Muscle of leg (tissue), 11 donors: ENCODE data around the gene NPEPL1. TPM values are rescaled to one million over a fixed set of nuclear protein-coding genes. Genes with fewer than 3 reads are reported as not detected.
A peak's percentile ranks its signal among the peaks of the same experiment; 100 is the strongest.

Source experiments
- DNase-seq: peaks from one replicate; pipeline ENCODE4 v3.0.0; 2013
- H3K27ac ChIP-seq: one replicate; pipeline ENCODE4 v1.5.1; 2013; ENCODE audit warnings: mild to moderate bottlenecking, low read length, control low read depth
- H3K27me3 ChIP-seq: one replicate; pipeline ENCODE4 v1.6.1; 2013; ENCODE audit warnings: low read length; ENCODE audit not compliant: control insufficient read depth, insufficient read depth
- H3K36me3 ChIP-seq: one replicate; pipeline ENCODE4 v1.6.1; 2013; ENCODE audit warnings: low read length; ENCODE audit not compliant: control insufficient read depth, insufficient read depth
- H3K4me1 ChIP-seq: one replicate; pipeline ENCODE4 v1.6.1; 2013; ENCODE audit warnings: low read length; ENCODE audit not compliant: control insufficient read depth, insufficient read depth
- H3K4me3 ChIP-seq: one replicate; pipeline ENCODE4 v1.5.1; 2013; ENCODE audit warnings: low read length, control low read depth
- H3K9me3 ChIP-seq: replicated peaks from 2 replicates; pipeline ENCODE4 v1.6.1; 2013; ENCODE audit warnings: low read depth, low read length; ENCODE audit not compliant: control insufficient read depth
- WGBS: methylation state at CpG from one replicate; pipeline ENCODE4 v1.1.5; 2013; ENCODE audit warnings: missing lambda C conversion rate; ENCODE audit not compliant: insufficient coverage; 5-methylcytosine and 5-hydroxymethylcytosine counted together
- polyA plus RNA-seq, 8 donors: library from polyadenylated mRNA; unstranded; fragments of 120-200 nt; gene quantifications; one replicate each; pipeline versions ENCODE4 v1.2.1 to v1.2.3, GENCODE V29; 2013; ENCODE audit warnings: inconsistent platforms in 1 of 8, low replicate concordance in 1 of 8; ENCODE audit not compliant: insufficient read length in 8 of 8, insufficient read depth in 1 of 8
- total RNA-seq: library from RNA; stranded (reverse); fragments of 120-200 nt; gene quantifications from one replicate; pipeline ENCODE4 v1.2.4, GENCODE V29; 2013

The NPEPL1 gene
- total and polyA plus RNA-seq, 9 donors, result 22.3 to 60.5 (median 42.1) TPM

DNA sequence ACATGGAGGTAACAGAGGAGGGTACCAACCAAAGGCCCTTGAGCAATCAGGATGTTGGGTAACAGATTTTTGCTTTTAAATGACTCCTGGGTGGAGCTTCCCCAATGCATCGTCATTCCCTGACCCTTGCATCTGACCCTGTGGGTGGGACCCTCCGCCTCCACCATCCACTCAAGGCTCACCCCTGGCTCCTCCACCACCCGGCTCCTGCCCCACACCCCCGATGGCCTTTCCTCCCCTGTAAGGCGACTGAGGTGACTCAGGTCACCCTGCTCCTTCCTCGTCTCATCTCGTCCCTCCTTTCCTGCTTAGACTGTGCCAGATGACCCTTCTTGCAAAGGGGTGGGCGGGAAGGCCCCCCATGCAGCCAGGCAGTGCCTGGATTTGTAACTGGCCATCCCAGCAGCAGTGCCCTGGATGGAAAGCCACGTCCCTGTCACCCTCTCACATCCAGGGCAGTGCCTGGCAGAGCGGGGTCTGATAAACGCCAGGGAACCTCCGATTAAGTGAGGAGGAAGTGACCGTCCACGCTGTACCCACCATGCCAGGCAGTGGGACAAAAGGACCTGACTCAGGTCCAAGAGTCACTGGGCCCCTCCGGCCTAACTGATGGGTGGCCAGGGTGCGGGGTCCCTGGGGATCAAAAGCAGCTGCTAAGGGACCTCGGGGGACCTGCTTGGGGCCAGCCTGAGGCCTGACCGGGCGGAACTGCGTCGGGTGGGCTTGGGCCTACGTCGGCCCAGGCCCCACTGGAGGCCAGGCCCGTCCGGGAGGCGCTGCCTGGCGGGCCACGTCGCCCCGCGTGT, 624 bp upstream of the NPEPL1 start:
- DNase-seq, result peak; percentile 48

DNA sequence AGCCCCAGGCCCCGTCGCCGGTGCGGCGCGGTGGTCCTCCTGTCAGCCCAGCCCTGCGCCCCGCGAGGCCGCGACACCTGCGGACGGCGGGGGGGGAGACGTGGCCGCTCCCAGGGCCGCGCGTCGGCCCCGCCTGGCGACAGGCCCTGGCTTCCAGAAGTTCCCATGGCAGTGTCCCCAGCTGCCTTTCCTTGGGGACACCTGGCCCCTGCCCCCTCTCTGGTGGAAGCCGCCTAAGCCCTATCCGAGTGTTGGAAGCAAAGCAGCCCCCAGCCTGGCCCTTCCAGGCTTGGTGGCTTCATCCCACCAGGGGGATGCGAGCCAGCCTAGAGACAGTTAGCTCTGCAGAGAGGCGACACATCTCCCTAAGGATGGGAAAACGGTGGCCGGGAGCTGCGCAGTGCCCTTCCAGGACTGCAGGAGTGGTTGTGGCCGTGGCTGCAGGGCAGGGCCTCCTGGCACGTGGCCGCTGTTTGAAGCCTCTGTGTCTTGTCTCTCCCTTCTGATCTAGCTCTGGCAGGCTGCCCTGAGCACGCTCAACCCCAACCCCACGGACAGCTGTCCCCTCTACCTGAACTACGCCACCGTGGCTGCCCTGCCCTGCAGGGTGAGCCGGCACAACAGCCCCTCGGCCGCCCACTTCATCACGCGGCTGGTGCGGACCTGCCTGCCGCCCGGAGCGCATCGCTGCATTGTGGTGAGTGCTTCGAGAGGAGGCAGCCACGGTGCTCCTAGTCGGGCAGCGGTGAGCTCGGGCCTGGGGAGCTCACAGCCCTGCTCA, 816 bp downstream of the NPEPL1 start:
- Histone ChIP-seq H3K36me3 (peaks cover 51% of the 10 kb centered on the region), H3K27me3 (no peaks in the 10 kb centered on the region), H3K9me3 (no peaks in the 10 kb centered on the region), H3K27ac (peak overlapping the region; percentile 81), H3K4me1 (peaks cover 57% of the 10 kb centered on the region), H3K4me3 (peak overlapping the region; percentile 32)
- DNase-seq, result peak; percentile 56
- WGBS, result 37% methylated on average over 47 of the region's 51 CpGs

More for the DNA sequence above, 624 bp upstream of the NPEPL1 start:
- H3K27ac ChIP-seq, result peak overlapping the region; percentile 95
- H3K27me3 ChIP-seq, result no peaks in the 10 kb centered on the region
- H3K9me3 ChIP-seq, result no peaks in the 10 kb centered on the region
- WGBS, result 55% methylated on average over 29 of the region's 31 CpGs
- H3K36me3 ChIP-seq, result peaks cover 37% of the 10 kb centered on the region
- H3K4me3 ChIP-seq, result no peak overlapping the region
- H3K4me1 ChIP-seq, result peaks cover 52% of the 10 kb centered on the region

DNA sequence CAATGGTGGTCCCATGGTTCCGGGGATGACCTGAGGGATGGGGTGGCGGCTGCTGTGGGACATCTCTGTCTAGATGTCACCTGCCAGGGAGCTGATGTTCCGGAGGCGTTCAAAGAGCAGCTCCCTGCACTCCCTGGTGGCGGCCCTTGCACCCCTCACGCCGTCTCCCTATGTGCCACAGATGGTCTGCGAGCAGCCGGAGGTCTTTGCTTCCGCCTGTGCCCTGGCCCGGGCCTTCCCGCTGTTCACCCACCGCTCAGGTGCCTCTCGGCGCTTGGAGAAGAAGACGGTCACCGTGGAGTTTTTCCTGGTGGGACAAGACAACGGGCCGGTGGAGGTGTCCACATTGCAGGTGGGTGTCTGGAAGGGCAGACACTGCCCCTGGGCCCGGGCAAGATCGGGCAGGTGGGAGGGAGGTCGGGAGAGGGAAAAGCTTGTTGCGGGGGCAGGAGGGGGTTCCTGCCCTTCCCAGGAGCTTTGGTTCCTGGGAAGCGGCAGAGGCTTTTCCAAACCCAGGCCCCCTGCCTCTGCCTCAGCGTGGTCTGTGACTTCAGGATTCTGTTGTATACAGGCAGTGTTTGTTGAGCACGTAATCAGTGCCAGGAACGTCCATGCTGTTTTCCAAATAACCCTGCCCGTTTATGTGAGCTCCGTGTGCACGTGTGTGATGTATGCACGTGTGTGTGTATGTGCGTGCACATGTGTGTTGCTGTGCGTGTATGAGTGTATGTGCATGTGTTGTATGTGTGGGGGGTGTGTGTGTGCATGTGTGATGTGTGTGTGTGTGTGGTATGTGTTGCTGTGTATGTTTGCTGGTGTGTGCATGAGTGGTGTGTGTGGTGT, 1.9 kb downstream of the NPEPL1 start:
- peak overlapping the region; percentile 81 for H3K27ac ChIP-seq
- H3K9me3 ChIP-seq, result no peaks in the 10 kb centered on the region
- no peak overlapping the region for H3K4me3 ChIP-seq
- peaks cover 57% of the 10 kb centered on the region for H3K4me1 ChIP-seq
- no peaks in the 10 kb centered on the region for H3K27me3 ChIP-seq
- 91% methylated on average over 30 of the region's 33 CpGs for WGBS
- H3K36me3 ChIP-seq, result peaks cover 62% of the 10 kb centered on the region
- no peak for DNase-seq

DNA sequence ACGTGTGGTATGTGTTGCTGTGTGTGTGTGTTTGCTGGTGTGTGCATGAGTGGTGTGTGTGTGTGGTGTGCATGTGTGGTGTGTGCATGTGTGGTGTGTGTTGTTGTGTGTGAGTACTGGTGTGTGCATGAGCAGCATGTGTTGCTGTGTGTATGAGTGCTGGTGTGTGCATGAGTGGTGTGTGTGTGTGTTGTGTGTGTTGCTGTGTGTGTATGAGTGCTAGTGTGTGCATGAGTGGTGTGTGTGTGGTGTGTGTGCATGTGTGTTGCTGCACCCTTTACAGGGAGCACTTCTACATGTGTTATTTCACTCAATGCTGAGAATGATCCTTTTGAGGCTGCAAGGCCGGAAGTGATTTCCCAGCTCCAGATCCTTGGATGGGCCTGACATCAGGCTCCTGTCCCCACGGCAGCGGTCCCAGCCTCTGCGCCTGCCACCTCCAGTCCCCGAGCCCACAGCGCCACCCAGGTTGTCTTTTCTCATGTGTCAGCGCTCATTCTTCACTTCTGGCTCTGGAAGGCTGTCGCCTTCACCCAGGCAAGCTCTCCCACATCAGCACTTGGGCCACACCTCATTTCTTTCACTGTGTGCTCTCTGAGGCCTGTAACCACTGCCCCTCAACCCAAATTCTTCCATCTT, 2.6 kb downstream of the NPEPL1 start:
- no peak for DNase-seq
- H3K9me3 ChIP-seq, result no peaks in the 10 kb centered on the region
- no peak overlapping the region for H3K4me3 ChIP-seq
- no peaks in the 10 kb centered on the region for H3K27me3 ChIP-seq
- H3K36me3 ChIP-seq, result peaks cover 69% of the 10 kb centered on the region
- WGBS, result 78% methylated on average over 9 of the region's 9 CpGs
- H3K4me1 ChIP-seq, result peaks cover 60% of the 10 kb centered on the region
- no peak overlapping the region for H3K27ac ChIP-seq

DNA sequence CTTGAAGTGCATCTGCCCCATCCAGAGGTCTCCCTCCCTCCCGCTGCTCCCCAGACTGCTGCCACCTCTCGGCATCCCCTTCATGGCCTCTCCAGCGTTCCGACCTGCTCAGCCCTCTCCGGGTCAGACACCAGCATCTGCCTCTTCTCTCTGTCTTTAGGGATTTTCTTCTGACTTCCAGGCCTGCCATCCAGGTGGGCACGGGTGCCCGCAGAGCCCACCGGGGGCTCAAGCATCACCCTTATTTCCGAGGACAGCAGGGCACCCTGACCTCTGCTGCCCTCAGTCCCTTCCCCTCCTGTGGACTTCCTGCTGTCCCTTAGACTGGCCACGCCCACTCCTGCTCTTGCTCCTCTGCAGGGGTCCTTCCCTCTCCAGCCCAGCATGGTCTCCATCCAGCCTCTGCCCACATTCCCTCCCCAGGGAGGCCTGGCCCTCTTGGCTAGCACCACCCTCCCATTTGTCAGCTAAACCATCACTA, 3.3 kb downstream of the NPEPL1 start:
- Histone ChIP-seq H3K4me3 (no peak overlapping the region), H3K9me3 (no peaks in the 10 kb centered on the region), H3K36me3 (peaks cover 75% of the 10 kb centered on the region), H3K27me3 (no peaks in the 10 kb centered on the region), H3K27ac (no peak overlapping the region), H3K4me1 (peaks cover 60% of the 10 kb centered on the region)
- WGBS, result 83% methylated on average over 10 of the region's 10 CpGs
- DNase-seq, result no peak

DNA sequence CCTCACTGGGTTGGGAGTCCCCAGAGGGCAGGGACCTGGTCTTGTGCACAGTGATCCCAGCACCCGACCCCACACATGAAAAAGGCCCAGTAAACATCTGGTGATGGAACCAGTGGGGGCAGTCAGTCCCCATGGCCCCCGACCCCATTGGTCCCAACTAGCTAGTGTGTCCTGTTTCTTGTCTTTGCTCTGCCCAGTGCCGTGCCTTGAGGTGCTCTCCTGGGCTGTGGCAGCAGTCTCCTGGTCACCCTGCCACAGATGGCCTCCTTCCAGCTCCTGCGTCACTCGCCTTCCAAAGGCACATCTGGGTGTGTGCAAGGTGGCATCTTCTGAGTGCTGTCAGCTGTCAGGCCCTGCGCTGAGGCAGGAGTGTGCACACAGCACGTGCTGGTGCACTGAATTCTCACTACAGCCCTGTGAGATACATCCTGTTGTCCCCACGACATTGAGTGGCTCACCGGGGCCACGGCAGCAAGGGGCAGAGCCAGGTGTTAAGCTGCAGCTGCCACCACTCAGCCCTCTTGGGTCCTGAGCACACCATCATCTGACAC, 3.9 kb downstream of the NPEPL1 start:
- peaks cover 57% of the 10 kb centered on the region for H3K4me1 ChIP-seq
- DNase-seq, result no peak
- peaks cover 77% of the 10 kb centered on the region for H3K36me3 ChIP-seq
- H3K9me3 ChIP-seq, result no peaks in the 10 kb centered on the region
- WGBS, result 84% methylated on average over 10 of the region's 10 CpGs
- H3K27me3 ChIP-seq, result no peaks in the 10 kb centered on the region
- H3K27ac ChIP-seq, result no peak overlapping the region
- no peak overlapping the region for H3K4me3 ChIP-seq

DNA sequence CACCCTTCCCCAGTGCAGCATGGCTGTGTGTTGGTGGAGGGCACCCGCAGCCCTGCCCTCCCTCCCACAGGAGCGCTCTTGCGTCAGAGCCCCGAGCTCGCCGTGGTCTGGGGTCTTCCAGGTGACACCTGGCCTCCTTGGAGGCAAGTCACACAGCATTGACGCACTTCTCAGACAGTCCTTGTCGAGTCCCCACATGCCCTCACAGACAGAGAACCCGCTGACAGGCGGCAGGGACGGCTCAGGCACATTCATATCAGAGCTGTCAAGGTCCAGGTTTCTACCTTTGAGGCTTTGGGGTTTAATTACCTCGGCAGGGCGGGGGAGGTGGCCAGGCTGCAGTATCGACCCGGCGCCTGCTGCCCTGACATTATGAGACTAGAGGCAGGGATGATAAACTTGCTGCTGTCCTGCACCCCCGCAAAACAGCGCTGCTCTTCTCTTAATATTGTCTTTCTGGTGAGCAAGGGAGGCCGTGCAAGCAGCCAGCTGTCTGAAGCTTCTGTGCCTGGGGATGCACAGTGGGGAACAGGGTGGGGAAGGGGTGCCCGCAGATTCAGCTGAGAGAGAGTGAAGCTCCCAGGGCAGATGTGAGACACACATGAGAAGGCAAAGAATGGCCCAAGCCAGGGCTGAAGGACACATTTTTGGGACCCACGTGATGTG, 4.7 kb downstream of the NPEPL1 start:
- peak overlapping the region; percentile 93 for H3K27ac ChIP-seq
- peak; percentile 14 for DNase-seq
- 79% methylated on average over 19 of the region's 21 CpGs for WGBS
- no peaks in the 10 kb centered on the region for H3K9me3 ChIP-seq
- H3K36me3 ChIP-seq, result peaks cover 86% of the 10 kb centered on the region
- H3K27me3 ChIP-seq, result no peaks in the 10 kb centered on the region
- no peak overlapping the region for H3K4me3 ChIP-seq
- peaks cover 53% of the 10 kb centered on the region for H3K4me1 ChIP-seq

DNA sequence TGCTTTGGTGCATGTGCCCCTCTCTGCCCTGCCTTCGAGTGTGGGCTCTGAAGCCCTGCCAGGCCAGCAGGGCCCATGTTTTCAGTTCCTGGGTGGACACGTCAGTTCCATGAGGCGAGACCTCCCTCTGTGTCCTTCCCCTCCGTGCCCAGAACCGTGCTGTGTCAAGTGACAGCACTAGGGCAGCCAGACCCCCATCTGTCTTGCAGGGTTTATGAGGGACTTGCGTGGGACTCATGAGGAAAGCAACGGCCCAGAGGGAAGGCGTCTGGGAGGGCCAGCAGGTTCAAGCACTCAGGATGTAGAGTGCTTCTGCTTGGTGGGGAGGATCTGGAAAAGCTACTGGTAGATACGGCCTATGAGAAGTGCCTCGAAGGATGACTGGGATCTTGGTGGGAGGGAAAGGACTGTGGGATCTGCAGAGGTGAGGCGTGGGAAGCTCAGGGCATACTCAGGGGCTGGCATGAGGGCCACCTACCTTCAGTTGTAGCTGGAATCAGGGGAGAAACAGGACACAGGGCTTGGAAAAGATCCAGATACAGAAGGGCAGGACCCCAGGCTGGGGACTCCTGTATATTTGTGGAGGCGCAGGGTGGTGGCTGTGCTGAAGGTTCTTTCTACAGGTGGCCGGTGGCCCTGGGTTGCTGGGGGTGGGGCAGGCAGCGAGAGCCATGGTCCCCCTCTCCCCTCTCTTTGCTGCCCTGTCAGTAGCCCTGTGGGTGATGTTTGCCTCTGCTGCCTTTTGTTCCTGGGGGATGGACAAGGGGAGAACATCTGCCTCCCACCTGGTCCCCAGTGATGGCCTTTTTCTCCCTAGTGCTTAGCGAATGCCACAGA, 5.5 kb downstream of the NPEPL1 start:
- Histone ChIP-seq H3K4me3 (no peak overlapping the region), H3K27me3 (no peaks in the 10 kb centered on the region), H3K36me3 (peaks cover 93% of the 10 kb centered on the region), H3K27ac (peak overlapping the region; percentile 93), H3K4me1 (peaks cover 53% of the 10 kb centered on the region), H3K9me3 (no peaks in the 10 kb centered on the region)
- DNase-seq, result peak; percentile 24
- WGBS, result 79% methylated on average over 11 of the region's 15 CpGs
